ENCODE results near the gene ERFE.

ERFE gene, protein sequence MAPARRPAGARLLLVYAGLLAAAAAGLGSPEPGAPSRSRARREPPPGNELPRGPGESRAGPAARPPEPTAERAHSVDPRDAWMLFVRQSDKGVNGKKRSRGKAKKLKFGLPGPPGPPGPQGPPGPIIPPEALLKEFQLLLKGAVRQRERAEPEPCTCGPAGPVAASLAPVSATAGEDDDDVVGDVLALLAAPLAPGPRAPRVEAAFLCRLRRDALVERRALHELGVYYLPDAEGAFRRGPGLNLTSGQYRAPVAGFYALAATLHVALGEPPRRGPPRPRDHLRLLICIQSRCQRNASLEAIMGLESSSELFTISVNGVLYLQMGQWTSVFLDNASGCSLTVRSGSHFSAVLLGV

DNA sequence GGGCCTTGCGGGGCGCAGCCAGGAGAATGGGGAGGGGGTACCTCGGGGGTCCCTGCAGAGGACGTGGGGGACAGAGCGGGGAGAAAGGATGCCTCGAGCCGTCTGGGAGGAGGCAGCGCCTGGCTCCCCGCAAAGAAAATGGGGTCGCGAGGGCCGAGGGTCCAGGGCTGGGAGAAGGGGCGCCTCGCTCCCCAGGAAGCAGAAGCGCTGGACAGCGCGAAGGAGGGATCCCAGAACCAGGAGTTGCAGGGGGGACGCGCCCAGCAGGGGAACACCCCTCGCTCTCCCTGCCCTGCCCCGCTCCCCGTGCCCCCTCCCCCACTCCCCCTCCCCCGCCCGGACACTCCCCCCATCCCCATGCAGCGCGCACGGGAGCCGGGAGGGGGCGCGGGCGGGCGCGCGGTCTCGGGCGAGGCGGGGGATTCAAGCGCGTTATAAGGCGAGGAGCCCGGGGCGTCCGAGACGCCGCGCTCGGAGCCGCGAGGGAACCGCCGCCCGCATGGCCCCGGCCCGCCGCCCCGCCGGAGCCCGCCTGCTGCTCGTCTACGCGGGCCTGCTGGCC is at the start of gene ERFE:
Gene ERFE (plus strand): TSS at position 462 of the 562 bp plus-strand sequence. CDS start 38 bp downstream, at position 500.
- Histone ChIP-seq H3K79me2 (ENCODE audit: low read length) (no peaks in the 10 kb centered on the region), H3K9ac (ENCODE audit: low read length) (no peak within 1 kb of the TSS), H3K36me3 (replicated peaks; ENCODE audit: insufficient read depth, low read length) (no peaks in the 10 kb centered on the region), H2AFZ (ENCODE audit: low read length) (peak within 1 kb of the TSS; percentile 19; the same call in 1 of the 2 replicates), H3K9me3 (replicated peaks; ENCODE audit: insufficient read depth, low read length) (no peaks in the 10 kb centered on the region), H3K4me3 (ENCODE audit: low read length) (peak within 1 kb of the TSS; percentile 41; the same call in 1 of the 2 replicates), H3K4me1 (ENCODE audit: low read length) (no peaks in the 10 kb centered on the region), H3K27me3 (replicated peaks; ENCODE audit: insufficient read depth, low read length) (no peaks in the 10 kb centered on the region), H4K20me1 (ENCODE audit: insufficient read depth, low read length) (no peaks in the 10 kb centered on the region), H3K27ac (ENCODE audit: low read length) (no peak within 1 kb of the TSS), H3K9me2 (replicated peaks; ENCODE audit: insufficient read depth, low read length) (no peaks in the 10 kb centered on the region), H3K4me2 (ENCODE audit: low read depth, low read length) (peak within 1 kb of the TSS; percentile 75; the same call in 1 of the 2 replicates), H3F3A (ENCODE audit: insufficient read depth, low read length) (no peaks in the 10 kb centered on the region)
- peak; percentile 56 for DNase-seq
- TF ChIP-seq, protein P1, sequence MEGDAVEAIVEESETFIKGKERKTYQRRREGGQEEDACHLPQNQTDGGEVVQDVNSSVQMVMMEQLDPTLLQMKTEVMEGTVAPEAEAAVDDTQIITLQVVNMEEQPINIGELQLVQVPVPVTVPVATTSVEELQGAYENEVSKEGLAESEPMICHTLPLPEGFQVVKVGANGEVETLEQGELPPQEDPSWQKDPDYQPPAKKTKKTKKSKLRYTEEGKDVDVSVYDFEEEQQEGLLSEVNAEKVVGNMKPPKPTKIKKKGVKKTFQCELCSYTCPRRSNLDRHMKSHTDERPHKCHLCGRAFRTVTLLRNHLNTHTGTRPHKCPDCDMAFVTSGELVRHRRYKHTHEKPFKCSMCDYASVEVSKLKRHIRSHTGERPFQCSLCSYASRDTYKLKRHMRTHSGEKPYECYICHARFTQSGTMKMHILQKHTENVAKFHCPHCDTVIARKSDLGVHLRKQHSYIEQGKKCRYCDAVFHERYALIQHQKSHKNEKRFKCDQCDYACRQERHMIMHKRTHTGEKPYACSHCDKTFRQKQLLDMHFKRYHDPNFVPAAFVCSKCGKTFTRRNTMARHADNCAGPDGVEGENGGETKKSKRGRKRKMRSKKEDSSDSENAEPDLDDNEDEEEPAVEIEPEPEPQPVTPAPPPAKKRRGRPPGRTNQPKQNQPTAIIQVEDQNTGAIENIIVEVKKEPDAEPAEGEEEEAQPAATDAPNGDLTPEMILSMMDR (IDR thresholded peaks at IDR 0.05; ENCODE audit: low read length): no peak; the same call in 1 of the 2 replicates
- TF ChIP-seq EZH2 (optimal IDR thresholded peaks at IDR 0.05; ENCODE audit: low read depth, low read length): no peak
- no peak for TF ChIP-seq EZH2phosphoT487 (IDR thresholded peaks at IDR 0.05; ENCODE audit: low read length)

DNA sequence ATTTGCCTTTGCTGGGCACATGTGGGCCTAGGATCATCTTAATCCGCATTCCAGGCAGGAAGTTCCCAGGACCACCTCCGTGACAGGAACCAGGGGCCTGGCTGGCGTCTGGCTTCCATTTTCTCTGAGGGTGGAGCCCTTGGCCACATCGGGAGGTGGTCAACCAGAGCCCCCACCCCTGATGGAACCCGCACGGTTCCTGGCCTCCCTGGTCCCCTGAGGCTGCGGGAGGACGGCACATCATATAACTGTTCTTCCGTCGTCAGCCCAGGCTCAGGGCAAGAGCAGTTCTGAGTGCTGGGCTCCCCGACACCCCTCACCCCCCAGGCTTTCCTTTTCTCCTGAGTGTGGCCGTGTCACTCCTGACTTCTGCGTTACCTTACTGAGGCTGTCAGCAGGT is 45.2 kb upstream of the ERFE start:
- no peak overlapping the region for H3K4me3 ChIP-seq (ENCODE audit: low read length)
- H3K36me3 ChIP-seq (replicated peaks; ENCODE audit: insufficient read depth, low read length): no peaks in the 10 kb centered on the region
- H3K27me3 ChIP-seq (replicated peaks; ENCODE audit: insufficient read depth, low read length): no peaks in the 10 kb centered on the region
- no peaks in the 10 kb centered on the region for H3K9me2 ChIP-seq (replicated peaks; ENCODE audit: insufficient read depth, low read length)
- H2AFZ ChIP-seq (ENCODE audit: low read length): no peak overlapping the region
- no peak overlapping the region for H3K27ac ChIP-seq (ENCODE audit: low read length)
- H3K4me2 ChIP-seq (ENCODE audit: low read depth, low read length): no peak overlapping the region
- H3K4me1 ChIP-seq (ENCODE audit: low read length): peaks cover 5% of the 10 kb centered on the region
- H3K9ac ChIP-seq (ENCODE audit: low read length): no peak overlapping the region
- H3F3A ChIP-seq (ENCODE audit: insufficient read depth, low read length): no peaks in the 10 kb centered on the region
- no peaks in the 10 kb centered on the region for H3K9me3 ChIP-seq (replicated peaks; ENCODE audit: insufficient read depth, low read length)
- no peaks in the 10 kb centered on the region for H3K79me2 ChIP-seq (ENCODE audit: low read length)
- DNase-seq: no peak
- no peaks in the 10 kb centered on the region for H4K20me1 ChIP-seq (ENCODE audit: insufficient read depth, low read length)
- TF ChIP-seq EZH2 (optimal IDR thresholded peaks at IDR 0.05; ENCODE audit: low read depth, low read length) (no peak), EZH2phosphoT487 (IDR thresholded peaks at IDR 0.05; ENCODE audit: low read length) (no peak)
- TF ChIP-seq, protein P1 (IDR thresholded peaks at IDR 0.05; ENCODE audit: low read length): no peak

DNA sequence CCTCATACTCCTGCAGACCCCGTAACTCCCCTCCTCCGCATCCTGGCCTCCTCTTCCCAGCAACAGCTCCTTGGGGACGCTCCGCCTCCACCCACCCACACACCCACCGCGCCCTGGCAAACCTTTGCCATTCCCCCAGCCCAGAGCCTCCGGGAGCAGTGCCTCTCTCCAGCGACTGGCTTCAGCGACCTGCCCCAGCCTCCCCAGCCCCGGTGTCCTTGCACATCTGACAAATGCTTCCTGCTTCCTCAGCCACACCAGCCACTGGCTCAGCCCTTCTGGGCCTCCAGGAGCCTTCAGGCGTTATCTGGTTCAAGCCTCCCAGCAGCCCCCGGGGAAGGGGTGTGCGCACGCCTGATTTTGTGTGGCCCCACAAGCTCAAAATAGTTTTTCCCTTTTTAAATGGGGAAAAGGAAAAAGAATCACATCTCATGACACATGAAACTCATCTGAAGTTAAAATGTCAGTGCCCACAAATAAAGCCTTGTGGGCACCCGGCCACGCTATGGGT is 44.4 kb upstream of the ERFE start:
- no peaks in the 10 kb centered on the region for H3K27me3 ChIP-seq (replicated peaks; ENCODE audit: insufficient read depth, low read length)
- TF ChIP-seq, protein P1 (IDR thresholded peaks at IDR 0.05; ENCODE audit: low read length): no peak
- TF ChIP-seq EZH2phosphoT487 (IDR thresholded peaks at IDR 0.05; ENCODE audit: low read length) (no peak), EZH2 (optimal IDR thresholded peaks at IDR 0.05; ENCODE audit: low read depth, low read length) (no peak)
- no peaks in the 10 kb centered on the region for H3F3A ChIP-seq (ENCODE audit: insufficient read depth, low read length)
- H3K36me3 ChIP-seq (replicated peaks; ENCODE audit: insufficient read depth, low read length): no peaks in the 10 kb centered on the region
- no peaks in the 10 kb centered on the region for H3K9me3 ChIP-seq (replicated peaks; ENCODE audit: insufficient read depth, low read length)
- no peaks in the 10 kb centered on the region for H3K9me2 ChIP-seq (replicated peaks; ENCODE audit: insufficient read depth, low read length)
- no peaks in the 10 kb centered on the region for H3K4me1 ChIP-seq (ENCODE audit: low read length)
- no peak overlapping the region for H3K9ac ChIP-seq (ENCODE audit: low read length)
- no peaks in the 10 kb centered on the region for H4K20me1 ChIP-seq (ENCODE audit: insufficient read depth, low read length)
- H3K79me2 ChIP-seq (ENCODE audit: low read length): no peaks in the 10 kb centered on the region
- H3K27ac ChIP-seq (ENCODE audit: low read length): no peak overlapping the region
- DNase-seq: no peak
- no peak overlapping the region for H3K4me2 ChIP-seq (ENCODE audit: low read depth, low read length)
- no peak overlapping the region for H3K4me3 ChIP-seq (ENCODE audit: low read length)
- no peak overlapping the region for H2AFZ ChIP-seq (ENCODE audit: low read length)
